Endothelial cell of umbilical vein (primary cell): ENCODE results near the gene TRIM42. TPM values are rescaled to one million over a fixed set of nuclear protein-coding genes. Genes with fewer than 3 reads are reported as not detected.

Source experiments
- BruUV-seq: library from RNA; stranded (reverse); fragments of 400-500 nt; replicated peaks from 2 replicates; lab custom pipeline; 2021; lab: Mats Ljungman, UMichigan
- CTCF ChIA-PET: fragments of 300-600, 350-600 bp; sonication (Branson Sonifier 250); formaldehyde crosslinking; loops from one replicate; lab custom pipeline; 2021; ENCODE audit warnings: antibody characterized with exemption, inconsistent platforms; lab: Charles Lee
- POLR2A ChIA-PET: fragments of 300-600, 350-600 bp; sonication (Branson Sonifier 250); formaldehyde crosslinking; loops from one replicate; lab custom pipeline; 2021; ENCODE audit warnings: antibody characterized with exemption, inconsistent platforms; lab: Charles Lee
- DNase-seq: peaks from one replicate; pipeline ENCODE4 v3.0.0-alpha.2; 2011; ENCODE audit warnings: low read depth, low spot score
- FAIRE-seq: peaks from 2 replicates; lab custom pipeline; 2011; peaks lifted over from hg19 to GRCh38; lab: Jason Lieb, UNC
- H2AFZ ChIP-seq: 2 replicates; pipeline ENCODE4 v1.6.0; 2012; ENCODE audit warnings: low read depth, low read length, control low read depth, inconsistent platforms
- H3K27ac ChIP-seq: 2 replicates; pipeline ENCODE4 v1.5.1; 2011; ENCODE audit warnings: low read depth, mild to moderate bottlenecking, control low read depth, low read length, moderate library complexity; ENCODE audit not compliant: insufficient read depth
- H3K27me3 ChIP-seq, 2 experiments: 2 replicates each; pipeline versions ENCODE4 v1.6.0 to v1.6.1; 2011; ENCODE audit warnings: low read length in 2 of 2, mixed read lengths in 1 of 2; ENCODE audit not compliant: control insufficient read depth in 2 of 2, insufficient read depth in 2 of 2
- H3K36me3 ChIP-seq, 2 experiments: 2 replicates in 1 of 2; 3 replicates in 1 of 2; pipeline ENCODE4 v1.5.1; 2011; ENCODE audit warnings: low read length in 2 of 2, mild to moderate bottlenecking in 1 of 2, moderate library complexity in 1 of 2; ENCODE audit not compliant: control insufficient read depth in 2 of 2, insufficient read depth in 2 of 2; ENCODE audit errors: extremely low read depth in 1 of 2
- H3K4me1 ChIP-seq: 3 replicates; pipeline ENCODE4 v1.5.1; 2011; ENCODE audit warnings: mild to moderate bottlenecking, low read length; ENCODE audit not compliant: control insufficient read depth, insufficient read depth; ENCODE audit errors: extremely low read depth
- H3K4me2 ChIP-seq: 2 replicates; pipeline ENCODE4 v1.6.1; 2011; ENCODE audit warnings: low read length, control low read depth, mixed read lengths; ENCODE audit not compliant: insufficient read depth
- H3K4me3 ChIP-seq, 3 experiments: fragments of 200-600 bp in 1 of 3; sonication (generic), shearing (Covaris generic) in 1 of 3; replicated peaks in 1 of 3; 2 replicates each; pipeline ENCODE4 v1.5.1; 2011 to 2016; ENCODE audit warnings: control low read depth in 3 of 3, low read length in 3 of 3, mild to moderate bottlenecking in 2 of 3, inconsistent platforms in 1 of 3, low read depth in 1 of 3, moderate library complexity in 1 of 3; ENCODE audit not compliant: insufficient read depth in 1 of 3
- H3K79me2 ChIP-seq: 2 replicates; pipeline ENCODE4 v1.6.0; 2012; ENCODE audit warnings: low read length, inconsistent platforms; ENCODE audit not compliant: control insufficient read depth, insufficient read depth
- H3K9ac ChIP-seq: replicated peaks from 2 replicates; pipeline ENCODE3; 2011; ENCODE audit warnings: low read length, control low read depth; ENCODE audit not compliant: insufficient read depth; ENCODE audit errors: extremely low read depth
- H3K9me1 ChIP-seq: replicated peaks from 3 replicates; pipeline ENCODE4 v1.6.0; 2011; ENCODE audit warnings: mild to moderate bottlenecking, low read length; ENCODE audit not compliant: control insufficient read depth, insufficient read depth; ENCODE audit errors: extremely low read depth
- H3K9me3 ChIP-seq: replicated peaks from 2 replicates; pipeline ENCODE4 v1.5.1; 2012; ENCODE audit warnings: low read length, inconsistent platforms; ENCODE audit not compliant: control insufficient read depth, insufficient read depth
- H4K20me1 ChIP-seq: replicated peaks from 2 replicates; pipeline ENCODE3; 2011; ENCODE audit warnings: mild to moderate bottlenecking, low read length; ENCODE audit not compliant: control insufficient read depth, insufficient read depth; ENCODE audit errors: extremely low read depth
- EZH2 ChIP-seq: IDR thresholded peaks from 2 replicates; pipeline ENCODE4 v1.6.1; 2012; ENCODE audit warnings: borderline replicate concordance, low read depth, mild to moderate bottlenecking, moderate library complexity, low read length, inconsistent platforms; ENCODE audit not compliant: severe bottlenecking
- GATA2 ChIP-seq: IDR thresholded peaks from 2 replicates; pipeline ENCODE4 v1.7.0; 2011; ENCODE audit warnings: low read depth, mild to moderate bottlenecking, moderate library complexity, mixed read lengths, low read length; ENCODE audit not compliant: insufficient read length, insufficient read depth
- JUN ChIP-seq: IDR thresholded peaks from 2 replicates; pipeline ENCODE4 v1.6.1; 2011; ENCODE audit warnings: borderline replicate concordance, low read depth; ENCODE audit not compliant: insufficient read length, insufficient read depth
- MAX ChIP-seq: IDR thresholded peaks from 2 replicates; pipeline ENCODE4 v1.6.1; 2011; ENCODE audit not compliant: insufficient read depth, insufficient read length
- POLR2A ChIP-seq: IDR thresholded peaks from 2 replicates; pipeline ENCODE4 v1.6.1; 2012; ENCODE audit warnings: low read depth, mild to moderate bottlenecking, control low read depth, low read length
- POLR2AphosphoS5 ChIP-seq: IDR thresholded peaks from 2 replicates; pipeline ENCODE4 v1.6.1; 2012; ENCODE audit warnings: low read depth, mild to moderate bottlenecking, control low read depth, low read length, moderate library complexity; ENCODE audit not compliant: insufficient read depth
- dilution Hi-C: fragments of 300-500 bp; cut with MboI; formaldehyde crosslinking; loops from one replicate; pipeline ENCODE4 v1.15.0; 2019; ENCODE audit warnings: low sequenced_read_pairs; ENCODE audit not compliant: extremely low pct_ligation_motif_present
- intact Hi-C: fragments of 100-400 bp; cut with micrococcal nuclease; formaldehyde crosslinking; loops from one replicate; pipeline ENCODE4 v1.10.0; 2022
- polyA plus RNA-seq, 4 experiments: library from polyadenylated mRNA; depleted of rRNA in 3 of 4; stranded (reverse) in 3 of 4; unstranded in 1 of 4; fragments of >200 nt; gene quantifications; 2 replicates each; pipeline versions ENCODE4 v1.2.1 to v1.2.3, GENCODE V29; 2011 to 2012; ENCODE audit warnings: missing spikeins in 1 of 4
- total RNA-seq: library from RNA; stranded (reverse); gene quantifications from 2 replicates; pipeline ENCODE4 v1.2.3, GENCODE V29; 2021
- TF ChIP-seq, protein P1 (sequence below), 2 donors: IDR thresholded peaks; 1 replicate in 1 of 2; 2 replicates in 1 of 2; pipeline ENCODE4 v1.5.1; 2011; ENCODE audit warnings: low read length in 2 of 2, mild to moderate bottlenecking in 2 of 2, moderate library complexity in 2 of 2, control low read depth in 1 of 2, inconsistent platforms in 1 of 2, low read depth in 1 of 2; ENCODE audit not compliant: insufficient read depth in 1 of 2; ENCODE audit errors: extremely low read depth in 1 of 2

Gene TRIM42
- total and polyA plus RNA-seq, 2 donors (not counting 3 experiments of a cell fraction or from before 2014, with no cell fraction given) = not detected

DNA sequence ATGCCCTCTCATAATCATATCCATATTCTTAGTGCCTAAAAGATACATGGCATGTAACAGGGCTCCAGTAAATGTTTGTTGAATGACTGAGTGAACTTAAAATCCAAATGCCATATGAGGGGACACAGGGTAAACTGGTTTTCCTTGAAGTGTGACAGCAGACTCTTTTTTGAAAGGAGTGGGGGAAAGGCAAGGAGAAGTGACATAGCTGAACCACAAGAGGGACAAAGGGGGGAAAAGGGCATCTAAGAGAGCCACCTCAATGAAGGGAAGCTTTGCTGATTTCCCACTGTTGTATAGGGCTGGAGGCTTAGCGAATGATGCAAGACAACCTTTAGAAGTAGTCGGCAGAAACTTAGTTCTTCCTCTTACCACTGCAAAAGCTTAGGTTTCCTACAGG is 9.1 kb downstream of the TRIM42 start:
- no peak overlapping the region for H3K4me3 ChIP-seq
- dilution Hi-C loops = no loop called here
- no peaks in the 10 kb centered on the region for H3K4me1 ChIP-seq
- no peaks in the 10 kb centered on the region for H3K9me3 ChIP-seq
- H3K27ac ChIP-seq = no peak overlapping the region
- no peaks in the 10 kb centered on the region for H3K9me1 ChIP-seq
- POLR2A ChIA-PET = no interaction called here
- H3K36me3 ChIP-seq = no peaks in the 10 kb centered on the region
- H3K9ac ChIP-seq = no peak overlapping the region
- FAIRE-seq (no peak), DNase-seq (no peak)
- TF ChIP-seq MAX (no peak), GATA2 (no peak), EZH2 (no peak), POLR2A (no peak), JUN (no peak), POLR2AphosphoS5 (no peak)
- TF ChIP-seq, protein P1, sequence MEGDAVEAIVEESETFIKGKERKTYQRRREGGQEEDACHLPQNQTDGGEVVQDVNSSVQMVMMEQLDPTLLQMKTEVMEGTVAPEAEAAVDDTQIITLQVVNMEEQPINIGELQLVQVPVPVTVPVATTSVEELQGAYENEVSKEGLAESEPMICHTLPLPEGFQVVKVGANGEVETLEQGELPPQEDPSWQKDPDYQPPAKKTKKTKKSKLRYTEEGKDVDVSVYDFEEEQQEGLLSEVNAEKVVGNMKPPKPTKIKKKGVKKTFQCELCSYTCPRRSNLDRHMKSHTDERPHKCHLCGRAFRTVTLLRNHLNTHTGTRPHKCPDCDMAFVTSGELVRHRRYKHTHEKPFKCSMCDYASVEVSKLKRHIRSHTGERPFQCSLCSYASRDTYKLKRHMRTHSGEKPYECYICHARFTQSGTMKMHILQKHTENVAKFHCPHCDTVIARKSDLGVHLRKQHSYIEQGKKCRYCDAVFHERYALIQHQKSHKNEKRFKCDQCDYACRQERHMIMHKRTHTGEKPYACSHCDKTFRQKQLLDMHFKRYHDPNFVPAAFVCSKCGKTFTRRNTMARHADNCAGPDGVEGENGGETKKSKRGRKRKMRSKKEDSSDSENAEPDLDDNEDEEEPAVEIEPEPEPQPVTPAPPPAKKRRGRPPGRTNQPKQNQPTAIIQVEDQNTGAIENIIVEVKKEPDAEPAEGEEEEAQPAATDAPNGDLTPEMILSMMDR (IDR thresholded peaks at IDR 0.05; ENCODE audit: extremely low read depth in 1 of 2, insufficient read depth in 1 of 2, low read depth in 1 of 2, low read length in 2 of 2) = no peak
- no TSS peak for BruUV-seq
- no peaks in the 10 kb centered on the region for H3K27me3 ChIP-seq
- no peak overlapping the region for H2AFZ ChIP-seq
- CTCF ChIA-PET = no interaction called here
- H3K79me2 ChIP-seq = no peaks in the 10 kb centered on the region
- intact Hi-C loops = no loop called here
- no peaks in the 10 kb centered on the region for H4K20me1 ChIP-seq
- H3K4me2 ChIP-seq = no peak overlapping the region
